Measurements from ENCODE around the gene CELA2B. TPM values are rescaled to one million over a fixed set of nuclear protein-coding genes. Genes with fewer than 3 reads are reported as not detected.
"Not testable (repeated sequence)": the region's sequence is repeated elsewhere in the genome, so short reads cannot be mapped to it uniquely, and the experiment has no call there.

The CELA2B gene
- total and polyA plus RNA-seq, 9 of the 15 experiments (the other 6 are each of a cell fraction or from before 2014, with no cell fraction given), result 0.25 to 2.1 (median 0.38) TPM; not detected in 5

- H3K4me2 ChIP-seq (ENCODE audit: insufficient read depth, low read length); H4K20me1 ChIP-seq (replicated peaks; ENCODE audit: control insufficient read depth, insufficient read depth, low read length); H3K27ac ChIP-seq (ENCODE audit: extremely low read depth, low read depth, low read length); H2AFZ ChIP-seq (ENCODE audit: low read depth, low read length); intact Hi-C loops (cut with micrococcal nuclease); H3K9me3 ChIP-seq (replicated peaks; ENCODE audit: control insufficient read depth, insufficient read depth, low read depth, low read length); H3K4me1 ChIP-seq (replicated peaks in 1 of 2; ENCODE audit: control insufficient read depth in 2 of 2, insufficient read depth in 2 of 2, low read length in 2 of 2); POLR2A ChIA-PET; CTCF ChIA-PET (ENCODE audit: low intra/inter-chr PET ratio); DNase-seq (ENCODE audit: extremely low read depth in 1 of 4, low spot score in 3 of 4); ATAC-seq; in situ Hi-C loops (cut with MboI); H3K4me3 ChIP-seq; H3K9me1 ChIP-seq (ENCODE audit: control insufficient read depth, insufficient read depth, low read length); H3K79me2 ChIP-seq (ENCODE audit: control insufficient read depth, insufficient read depth, low read length); FAIRE-seq; H3K9ac ChIP-seq (ENCODE audit: insufficient read depth in 1 of 2, low read depth in 2 of 2, low read length in 2 of 2); H3K27me3 ChIP-seq (ENCODE audit: control insufficient read depth in 2 of 2, insufficient read depth in 2 of 2, low read length in 2 of 2); BruUV-seq (replicated peaks); H3K36me3 ChIP-seq (ENCODE audit: control insufficient read depth, insufficient read depth, low read length); TF ChIP-seq ATF3 (CRISPR knock-in tag; conservative IDR thresholded peaks at IDR 0.05): not testable (repeated sequence)
- TF ChIP-seq ATF3 (IDR thresholded peaks at IDR 0.05), result 0 out of 2 replicates have a peak, but pooled peaks have one; percentile 10
- 51% methylated on average over 11 of the region's 16 CpGs for WGBS (ENCODE audit: insufficient coverage, low coverage, missing lambda C conversion rate)
Observed at GRCh38 chr1:15482983-15483543, 7.2 kb downstream of the CELA2B start.

GRCh38 chr1:15483971-15484370, 8.1 kb downstream of the CELA2B start:
- Histone ChIP-seq H3K27ac (ENCODE audit: extremely low read depth, low read depth, low read length) (no peak overlapping the region), H3K27me3 (ENCODE audit: control insufficient read depth in 2 of 2, insufficient read depth in 2 of 2, low read length in 2 of 2) (no peaks in the 10 kb centered on the region), H3K4me3 (no peak overlapping the region), H3K4me2 (ENCODE audit: insufficient read depth, low read length) (no peak overlapping the region), H3K36me3 (ENCODE audit: control insufficient read depth, insufficient read depth, low read length) (no peaks in the 10 kb centered on the region), H3K79me2 (ENCODE audit: control insufficient read depth, insufficient read depth, low read length) (no peaks in the 10 kb centered on the region), H3K9ac (ENCODE audit: insufficient read depth in 1 of 2, low read depth in 2 of 2, low read length in 2 of 2) (no peak overlapping the region), H3K9me1 (ENCODE audit: control insufficient read depth, insufficient read depth, low read length) (no peaks in the 10 kb centered on the region), H3K4me1 (replicated peaks in 1 of 2; ENCODE audit: control insufficient read depth in 2 of 2, insufficient read depth in 2 of 2, low read length in 2 of 2) (0 out of 5 replicates have a peak, but pooled peaks cover 0 to under 1% of the 10 kb centered on the region in 2 experiments), H4K20me1 (replicated peaks; ENCODE audit: control insufficient read depth, insufficient read depth, low read length) (no peaks in the 10 kb centered on the region), H3K9me3 (replicated peaks; ENCODE audit: control insufficient read depth, insufficient read depth, low read depth, low read length) (no peaks in the 10 kb centered on the region), H2AFZ (ENCODE audit: low read depth, low read length) (no peak overlapping the region)
- FAIRE-seq (no peak), ATAC-seq (no peak), DNase-seq (ENCODE audit: extremely low read depth in 1 of 4, low spot score in 3 of 4) (no peak)
- CTCF ChIA-PET (ENCODE audit: low intra/inter-chr PET ratio), result no interaction called here
- no TSS peak for BruUV-seq (replicated peaks)
- POLR2A ChIA-PET, result no interaction called here
- 28% methylated on average over 2 of the region's 2 CpGs for WGBS (ENCODE audit: insufficient coverage, low coverage, missing lambda C conversion rate)
- intact Hi-C loops (cut with micrococcal nuclease) (no loop called here), in situ Hi-C loops (cut with MboI) (no loop called here)
- TF ChIP-seq ARID3A (IDR thresholded peaks at IDR 0.05; ENCODE audit: borderline replicate concordance, low read depth, low read length), result no peak
- TF ChIP-seq ZNF3 (CRISPR knock-in tag; IDR thresholded peaks at IDR 0.05), result no peak
- no peak for TF ChIP-seq ZBTB12 (CRISPR knock-in tag; IDR thresholded peaks at IDR 0.05)
- no peak for TF ChIP-seq HNRNPUL1 (IDR thresholded peaks at IDR 0.05; ENCODE audit: low read length)
- TF ChIP-seq NR4A1 (CRISPR knock-in tag; IDR thresholded peaks at IDR 0.05), result no peak
- TF ChIP-seq NR4A1 (tag; IDR thresholded peaks at IDR 0.05), result no peak
- TF ChIP-seq, protein P1, sequence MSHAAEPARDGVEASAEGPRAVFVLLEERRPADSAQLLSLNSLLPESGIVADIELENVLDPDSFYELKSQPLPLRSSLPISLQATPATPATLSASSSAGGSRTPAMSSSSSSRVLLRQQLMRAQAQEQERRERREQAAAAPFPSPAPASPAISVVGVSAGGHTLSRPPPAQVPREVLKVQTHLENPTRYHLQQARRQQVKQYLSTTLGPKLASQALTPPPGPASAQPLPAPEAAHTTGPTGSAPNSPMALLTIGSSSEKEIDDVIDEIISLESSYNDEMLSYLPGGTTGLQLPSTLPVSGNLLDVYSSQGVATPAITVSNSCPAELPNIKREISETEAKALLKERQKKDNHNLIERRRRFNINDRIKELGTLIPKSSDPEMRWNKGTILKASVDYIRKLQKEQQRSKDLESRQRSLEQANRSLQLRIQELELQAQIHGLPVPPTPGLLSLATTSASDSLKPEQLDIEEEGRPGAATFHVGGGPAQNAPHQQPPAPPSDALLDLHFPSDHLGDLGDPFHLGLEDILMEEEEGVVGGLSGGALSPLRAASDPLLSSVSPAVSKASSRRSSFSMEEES (CRISPR knock-in tag; IDR thresholded peaks at IDR 0.05), result peak; percentile 82
